Upper lobe of left lung (tissue), 4 donors: Measurements from ENCODE around the gene LRRC17.

Experiments used
- EP300 ChIP-seq, 4 donors: sonication (generic); formaldehyde crosslinking; IDR thresholded peaks; one replicate each; pipeline ENCODE4 v1.5.1; 2017; ENCODE audit warnings: antibody characterized with exemption in 4 of 4, control low read depth in 2 of 4
- TF ChIP-seq, protein P1 (sequence below), 6 experiments: fragments of 450-650 bp in 4 of 6; fragments of 200-600 bp in 2 of 6; sonication (generic) in 2 of 6; IDR thresholded peaks; one replicate each; pipeline ENCODE4 v1.5.1; 2016 to 2019; ENCODE audit warnings: antibody characterized with exemption in 6 of 6

DNA sequence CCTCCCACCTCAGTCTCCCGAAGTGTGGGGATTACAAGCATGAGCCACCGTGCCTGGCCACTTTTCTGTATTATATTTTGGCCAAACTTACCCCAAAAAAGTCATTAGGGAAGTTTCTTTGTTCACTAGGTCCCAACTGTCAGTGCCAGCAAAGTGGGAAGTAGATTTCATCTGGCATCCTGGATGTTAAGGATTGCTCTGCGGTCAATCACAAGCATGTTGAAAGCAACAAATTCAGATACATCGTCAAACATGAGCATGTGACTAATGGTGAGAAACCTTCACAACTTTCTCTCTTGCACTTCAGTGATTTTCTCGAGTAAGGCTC, 14.3 kb upstream of the LRRC17 start:
- no peak for TF ChIP-seq EP300 (IDR thresholded peaks at IDR 0.05)
- TF ChIP-seq, protein P1, sequence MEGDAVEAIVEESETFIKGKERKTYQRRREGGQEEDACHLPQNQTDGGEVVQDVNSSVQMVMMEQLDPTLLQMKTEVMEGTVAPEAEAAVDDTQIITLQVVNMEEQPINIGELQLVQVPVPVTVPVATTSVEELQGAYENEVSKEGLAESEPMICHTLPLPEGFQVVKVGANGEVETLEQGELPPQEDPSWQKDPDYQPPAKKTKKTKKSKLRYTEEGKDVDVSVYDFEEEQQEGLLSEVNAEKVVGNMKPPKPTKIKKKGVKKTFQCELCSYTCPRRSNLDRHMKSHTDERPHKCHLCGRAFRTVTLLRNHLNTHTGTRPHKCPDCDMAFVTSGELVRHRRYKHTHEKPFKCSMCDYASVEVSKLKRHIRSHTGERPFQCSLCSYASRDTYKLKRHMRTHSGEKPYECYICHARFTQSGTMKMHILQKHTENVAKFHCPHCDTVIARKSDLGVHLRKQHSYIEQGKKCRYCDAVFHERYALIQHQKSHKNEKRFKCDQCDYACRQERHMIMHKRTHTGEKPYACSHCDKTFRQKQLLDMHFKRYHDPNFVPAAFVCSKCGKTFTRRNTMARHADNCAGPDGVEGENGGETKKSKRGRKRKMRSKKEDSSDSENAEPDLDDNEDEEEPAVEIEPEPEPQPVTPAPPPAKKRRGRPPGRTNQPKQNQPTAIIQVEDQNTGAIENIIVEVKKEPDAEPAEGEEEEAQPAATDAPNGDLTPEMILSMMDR (IDR thresholded peaks at IDR 0.05) = no peak
